Progenitor cell of endocrine pancreas (in vitro differentiated cells): ENCODE data around the gene DCAF17. TPM values are rescaled to one million over a fixed set of nuclear protein-coding genes. Genes with fewer than 3 reads are reported as not detected.
"Not testable (repeated sequence)": the region's sequence is repeated elsewhere in the genome, so short reads cannot be mapped to it uniquely, and the experiment has no call there.

Experiments
- DNase-seq: peaks from one replicate; pipeline ENCODE4 v3.0.0; 2021; ENCODE audit warnings: low spot score; ENCODE audit not compliant: unreplicated experiment
- H3K27ac Mint-ChIP-seq: 2 replicates; pipeline ENCODE4 v1.8.0; 2021; ENCODE audit warnings: mild to moderate bottlenecking, moderate library complexity, mixed read lengths
- H3K27me3 Mint-ChIP-seq: 2 replicates; pipeline ENCODE4 v1.8.0; 2021; ENCODE audit warnings: mixed read lengths
- H3K36me3 Mint-ChIP-seq: 2 replicates; pipeline ENCODE4 v1.8.0; 2022; ENCODE audit warnings: mixed read lengths; ENCODE audit not compliant: insufficient read depth
- H3K4me1 Mint-ChIP-seq: 2 replicates; pipeline ENCODE4 v1.8.0; 2021; ENCODE audit warnings: low read depth, mixed read lengths
- H3K4me3 Mint-ChIP-seq: 2 replicates; pipeline ENCODE4 v1.8.0; 2021; ENCODE audit warnings: low read depth, mild to moderate bottlenecking, moderate library complexity, mixed read lengths
- H3K9me3 Mint-ChIP-seq: 2 replicates; pipeline ENCODE4 v1.8.0; 2021; ENCODE audit warnings: low read depth, mixed read lengths
- CTCF ChIP-seq: fragments of 200-600 bp; sonication (generic); IDR thresholded peaks from one replicate; pipeline ENCODE4 v1.5.0; 2021; ENCODE audit warnings: antibody characterized with exemption, mild to moderate bottlenecking; ENCODE audit not compliant: unreplicated experiment
- total RNA-seq: library from RNA; stranded (reverse); gene quantifications from 2 replicates; pipeline ENCODE4 v1.2.1, GENCODE V29; 2021

Gene DCAF17
- total RNA-seq, 1 donor from 2014 or later = 25.8 TPM

- DNase-seq = peak; percentile 68
- H3K36me3 Mint-ChIP-seq = no peaks in the 10 kb centered on the region
- H3K9me3 Mint-ChIP-seq = no peaks in the 10 kb centered on the region
- H3K27me3 Mint-ChIP-seq = no peaks in the 10 kb centered on the region
- H3K4me1 Mint-ChIP-seq = no peaks in the 10 kb centered on the region
- H3K4me3 Mint-ChIP-seq = no peak overlapping the region
- TF ChIP-seq CTCF = peak; percentile 86
- peak overlapping the region; percentile 3 for H3K27ac Mint-ChIP-seq
These were observed 17.8 kb upstream of the DCAF17 start for GRCh38 chr2:171416009-171416926.

GRCh38 chr2:171419333-171419732, 14.7 kb upstream of the DCAF17 start:
- Mint-ChIP-seq H3K27ac (no peak overlapping the region), H3K9me3 (peaks cover 9% of the 10 kb centered on the region), H3K4me1 (no peaks in the 10 kb centered on the region)

GRCh38 chr2:171420728-171421563, 13.1 kb upstream of the DCAF17 start:
- H3K27ac Mint-ChIP-seq = no peak overlapping the region
- DNase-seq = no peak
- no peaks in the 10 kb centered on the region for H3K4me1 Mint-ChIP-seq
- H3K27me3 Mint-ChIP-seq = no peaks in the 10 kb centered on the region
- peaks cover 22% of the 10 kb centered on the region for H3K36me3 Mint-ChIP-seq
- no peak for TF ChIP-seq CTCF
- peaks cover 21% of the 10 kb centered on the region for H3K9me3 Mint-ChIP-seq
- no peak overlapping the region for H3K4me3 Mint-ChIP-seq

More at GRCh38 chr2:171419333-171419732, 14.7 kb upstream of the DCAF17 start:
- Mint-ChIP-seq H3K36me3 (peaks cover 11% of the 10 kb centered on the region), H3K4me3 (no peak overlapping the region), H3K27me3 (no peaks in the 10 kb centered on the region)
- TF ChIP-seq CTCF = no peak
- no peak for DNase-seq

- DNase-seq, H3K4me1 Mint-ChIP-seq, H3K27me3 Mint-ChIP-seq, H3K27ac Mint-ChIP-seq, H3K4me3 Mint-ChIP-seq: not testable (repeated sequence)
- peaks cover 21% of the 10 kb centered on the region for H3K9me3 Mint-ChIP-seq
- H3K36me3 Mint-ChIP-seq = peaks cover 24% of the 10 kb centered on the region
These were observed 11.1 kb upstream of the DCAF17 start for GRCh38 chr2:171422710-171423495.

GRCh38 chr2:171430516-171431410, 3.3 kb upstream of the DCAF17 start:
- Mint-ChIP-seq H3K4me1 (peaks cover 18% of the 10 kb centered on the region), H3K27me3 (no peaks in the 10 kb centered on the region), H3K9me3 (no peaks in the 10 kb centered on the region), H3K27ac (no peak overlapping the region), H3K4me3 (no peak overlapping the region), H3K36me3 (peaks cover 2% of the 10 kb centered on the region)
- no peak for DNase-seq
- no peak for TF ChIP-seq CTCF
